MM.1S (cell line): ENCODE data around the gene MARCKS.

ENCODE experiments used
- DNase-seq: peaks from one replicate; pipeline ENCODE4 v3.0.0-alpha.2; 2015
- H2AFZ ChIP-seq: fragments of 300-600 bp; sonication (generic); 2 replicates; pipeline ENCODE4 v1.6.0; 2016; ENCODE audit warnings: antibody characterized with exemption, low read length
- H3F3A ChIP-seq: fragments of 300-600 bp; sonication (generic); 2 replicates; pipeline ENCODE4 v1.6.1; 2016; ENCODE audit warnings: mild to moderate bottlenecking, antibody characterized with exemption, low read length, moderate library complexity, mixed read lengths; ENCODE audit not compliant: insufficient read depth
- H3K27ac ChIP-seq: fragments of 300-600 bp; sonication (generic); 2 replicates; pipeline ENCODE4 v1.5.1; 2016; ENCODE audit warnings: mild to moderate bottlenecking, low read length
- H3K27me3 ChIP-seq: fragments of 300-600 bp; sonication (generic); replicated peaks from 2 replicates; pipeline ENCODE4 v1.6.0; 2016; ENCODE audit warnings: low read length; ENCODE audit not compliant: insufficient read depth
- H3K36me3 ChIP-seq: fragments of 300-600 bp; sonication (generic); replicated peaks from 2 replicates; pipeline ENCODE4 v1.6.1; 2016; ENCODE audit warnings: mild to moderate bottlenecking, low read length, mixed read lengths; ENCODE audit not compliant: insufficient read depth
- H3K4me1 ChIP-seq: fragments of 300-600 bp; sonication (generic); 2 replicates; pipeline ENCODE4 v1.6.1; 2016; ENCODE audit warnings: low read length, mixed read lengths
- H3K4me2 ChIP-seq: fragments of 300-600 bp; sonication (generic); 2 replicates; pipeline ENCODE4 v1.6.0; 2016; ENCODE audit warnings: low read depth, low read length
- H3K4me3 ChIP-seq: fragments of 300-600 bp; sonication (generic); 2 replicates; pipeline ENCODE4 v1.5.1; 2016; ENCODE audit warnings: low read length, mixed read lengths
- H3K79me2 ChIP-seq: fragments of 300-600 bp; sonication (generic); 2 replicates; pipeline ENCODE4 v1.6.1; 2016; ENCODE audit warnings: mixed run types, low read length, mixed read lengths
- H3K9ac ChIP-seq: fragments of 300-600 bp; sonication (generic); 2 replicates; pipeline ENCODE4 v1.6.1; 2016; ENCODE audit warnings: low read length, mixed read lengths
- H3K9me2 ChIP-seq: fragments of 300-600 bp; sonication (generic); replicated peaks from 2 replicates; pipeline ENCODE4 v1.6.1; 2016; ENCODE audit warnings: mild to moderate bottlenecking, low read length, mixed read lengths; ENCODE audit not compliant: insufficient read depth
- H3K9me3 ChIP-seq: fragments of 300-600 bp; sonication (generic); replicated peaks from 2 replicates; pipeline ENCODE4 v1.6.1; 2016; ENCODE audit warnings: mild to moderate bottlenecking, low read length, mixed read lengths; ENCODE audit not compliant: insufficient read depth
- H4K20me1 ChIP-seq: fragments of 300-600 bp; sonication (generic); 2 replicates; pipeline ENCODE4 v1.6.1; 2016; ENCODE audit warnings: mild to moderate bottlenecking, low read length, moderate library complexity, mixed read lengths; ENCODE audit not compliant: insufficient read depth
- CTCF ChIP-seq: fragments of 300-600 bp; sonication (generic); IDR thresholded peaks from 2 replicates; pipeline ENCODE4 v1.5.1; 2016; ENCODE audit warnings: antibody characterized with exemption, low read length, mixed read lengths
- EZH2 ChIP-seq: fragments of 300-600 bp; sonication (generic); optimal IDR thresholded peaks from 2 replicates; pipeline ENCODE3; 2017; ENCODE audit warnings: low read depth, mild to moderate bottlenecking, antibody characterized with exemption, low read length, mixed read lengths
- EZH2phosphoT487 ChIP-seq: fragments of 300-600 bp; sonication (generic); IDR thresholded peaks from 2 replicates; pipeline ENCODE4 v1.6.1; 2018; ENCODE audit warnings: antibody characterized with exemption, low read length

Gene MARCKS

GRCh38 chr6:113829696-113830045 is 27.5 kb upstream of the MARCKS start:
- Histone ChIP-seq H3K27me3 (no peaks in the 10 kb centered on the region), H4K20me1 (no peaks in the 10 kb centered on the region), H3K79me2 (no peaks in the 10 kb centered on the region), H3K27ac (no peak overlapping the region), H3K36me3 (no peaks in the 10 kb centered on the region), H3K9me3 (no peaks in the 10 kb centered on the region), H3K9me2 (no peaks in the 10 kb centered on the region), H3F3A (no peaks in the 10 kb centered on the region), H2AFZ (no peak overlapping the region), H3K4me2 (no peak overlapping the region), H3K4me3 (no peak overlapping the region), H3K9ac (no peak overlapping the region), H3K4me1 (no peaks in the 10 kb centered on the region)
- TF ChIP-seq EZH2: no peak
- no peak for TF ChIP-seq EZH2phosphoT487
- TF ChIP-seq CTCF: no peak
- DNase-seq: no peak

- no peak for DNase-seq
- no peak overlapping the region for H3K9ac ChIP-seq
- no peaks in the 10 kb centered on the region for H3K9me3 ChIP-seq
- TF ChIP-seq CTCF: no peak
- TF ChIP-seq EZH2: no peak
- TF ChIP-seq EZH2phosphoT487: no peak
- H4K20me1 ChIP-seq: no peaks in the 10 kb centered on the region
- H3K27ac ChIP-seq: no peak overlapping the region
- H3K4me2 ChIP-seq: no peak overlapping the region
- H3K4me1 ChIP-seq: no peaks in the 10 kb centered on the region
- H3K79me2 ChIP-seq: no peaks in the 10 kb centered on the region
- no peaks in the 10 kb centered on the region for H3K27me3 ChIP-seq
- H3K9me2 ChIP-seq: no peaks in the 10 kb centered on the region
- H3K36me3 ChIP-seq: no peaks in the 10 kb centered on the region
- no peaks in the 10 kb centered on the region for H3F3A ChIP-seq
- no peak overlapping the region for H3K4me3 ChIP-seq
- H2AFZ ChIP-seq: no peak overlapping the region
Measured at GRCh38 chr6:113830140-113830539, 27.0 kb upstream of the MARCKS start.

GRCh38 chr6:113833537-113833936 is 23.6 kb upstream of the MARCKS start:
- no peaks in the 10 kb centered on the region for H3K9me2 ChIP-seq
- H3K9ac ChIP-seq: no peak overlapping the region
- H3K36me3 ChIP-seq: no peaks in the 10 kb centered on the region
- no peak for DNase-seq
- H4K20me1 ChIP-seq: no peaks in the 10 kb centered on the region
- no peak overlapping the region for H2AFZ ChIP-seq
- no peak overlapping the region for H3K27ac ChIP-seq
- no peaks in the 10 kb centered on the region for H3K4me1 ChIP-seq
- no peak overlapping the region for H3K4me3 ChIP-seq
- TF ChIP-seq EZH2phosphoT487 (no peak), CTCF (no peak), EZH2 (no peak)
- no peaks in the 10 kb centered on the region for H3F3A ChIP-seq
- no peaks in the 10 kb centered on the region for H3K27me3 ChIP-seq
- H3K9me3 ChIP-seq: no peaks in the 10 kb centered on the region
- no peak overlapping the region for H3K4me2 ChIP-seq
- no peaks in the 10 kb centered on the region for H3K79me2 ChIP-seq

GRCh38 chr6:113837170-113837569 is 20.0 kb upstream of the MARCKS start:
- TF ChIP-seq CTCF (no peak), EZH2 (no peak), EZH2phosphoT487 (no peak)
- no peaks in the 10 kb centered on the region for H3K4me1 ChIP-seq
- H3F3A ChIP-seq: no peaks in the 10 kb centered on the region
- no peaks in the 10 kb centered on the region for H3K9me2 ChIP-seq
- no peak for DNase-seq
- H3K36me3 ChIP-seq: no peaks in the 10 kb centered on the region
- no peak overlapping the region for H3K27ac ChIP-seq
- H3K9ac ChIP-seq: no peak overlapping the region
- H4K20me1 ChIP-seq: no peaks in the 10 kb centered on the region
- no peak overlapping the region for H3K4me2 ChIP-seq
- no peaks in the 10 kb centered on the region for H3K79me2 ChIP-seq
- H3K4me3 ChIP-seq: no peak overlapping the region
- H3K27me3 ChIP-seq: no peaks in the 10 kb centered on the region
- no peak overlapping the region for H2AFZ ChIP-seq
- H3K9me3 ChIP-seq: no peaks in the 10 kb centered on the region
